ENCODE measurements around the gene DLX6.

GRCh38 chr7:96993980-96994379 is 11.4 kb upstream of the DLX6 start:
- TF ChIP-seq CTCF (conservative IDR thresholded peaks at IDR 0.05; ENCODE audit: low read depth in 2 of 2) (no peak), EZH2phosphoT487 (IDR thresholded peaks at IDR 0.05; ENCODE audit: unreplicated experiment) (no peak), POLR2AphosphoS5 (IDR thresholded peaks at IDR 0.05; ENCODE audit: low read depth) (no peak), CREB1 (CRISPR knock-in tag; IDR thresholded peaks at IDR 0.05; ENCODE audit: low read depth) (no peak), ZNF331 (CRISPR knock-in tag; IDR thresholded peaks at IDR 0.05; ENCODE audit: low read depth) (no peak), EZH2 (IDR thresholded peaks at IDR 0.05; ENCODE audit: low read depth, unreplicated experiment) (no peak), NANOG (IDR thresholded peaks at IDR 0.05; ENCODE audit: borderline replicate concordance) (no peak), ZNF114 (CRISPR knock-in tag; IDR thresholded peaks at IDR 0.05) (no peak), ZNF462 (CRISPR knock-in tag; IDR thresholded peaks at IDR 0.05) (no peak), JUNB (IDR thresholded peaks at IDR 0.05; ENCODE audit: unreplicated experiment) (no peak)
- TF ChIP-seq, protein P1, sequence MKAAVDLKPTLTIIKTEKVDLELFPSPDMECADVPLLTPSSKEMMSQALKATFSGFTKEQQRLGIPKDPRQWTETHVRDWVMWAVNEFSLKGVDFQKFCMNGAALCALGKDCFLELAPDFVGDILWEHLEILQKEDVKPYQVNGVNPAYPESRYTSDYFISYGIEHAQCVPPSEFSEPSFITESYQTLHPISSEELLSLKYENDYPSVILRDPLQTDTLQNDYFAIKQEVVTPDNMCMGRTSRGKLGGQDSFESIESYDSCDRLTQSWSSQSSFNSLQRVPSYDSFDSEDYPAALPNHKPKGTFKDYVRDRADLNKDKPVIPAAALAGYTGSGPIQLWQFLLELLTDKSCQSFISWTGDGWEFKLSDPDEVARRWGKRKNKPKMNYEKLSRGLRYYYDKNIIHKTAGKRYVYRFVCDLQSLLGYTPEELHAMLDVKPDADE (IDR thresholded peaks at IDR 0.05): no peak
- TF ChIP-seq, protein P2, sequence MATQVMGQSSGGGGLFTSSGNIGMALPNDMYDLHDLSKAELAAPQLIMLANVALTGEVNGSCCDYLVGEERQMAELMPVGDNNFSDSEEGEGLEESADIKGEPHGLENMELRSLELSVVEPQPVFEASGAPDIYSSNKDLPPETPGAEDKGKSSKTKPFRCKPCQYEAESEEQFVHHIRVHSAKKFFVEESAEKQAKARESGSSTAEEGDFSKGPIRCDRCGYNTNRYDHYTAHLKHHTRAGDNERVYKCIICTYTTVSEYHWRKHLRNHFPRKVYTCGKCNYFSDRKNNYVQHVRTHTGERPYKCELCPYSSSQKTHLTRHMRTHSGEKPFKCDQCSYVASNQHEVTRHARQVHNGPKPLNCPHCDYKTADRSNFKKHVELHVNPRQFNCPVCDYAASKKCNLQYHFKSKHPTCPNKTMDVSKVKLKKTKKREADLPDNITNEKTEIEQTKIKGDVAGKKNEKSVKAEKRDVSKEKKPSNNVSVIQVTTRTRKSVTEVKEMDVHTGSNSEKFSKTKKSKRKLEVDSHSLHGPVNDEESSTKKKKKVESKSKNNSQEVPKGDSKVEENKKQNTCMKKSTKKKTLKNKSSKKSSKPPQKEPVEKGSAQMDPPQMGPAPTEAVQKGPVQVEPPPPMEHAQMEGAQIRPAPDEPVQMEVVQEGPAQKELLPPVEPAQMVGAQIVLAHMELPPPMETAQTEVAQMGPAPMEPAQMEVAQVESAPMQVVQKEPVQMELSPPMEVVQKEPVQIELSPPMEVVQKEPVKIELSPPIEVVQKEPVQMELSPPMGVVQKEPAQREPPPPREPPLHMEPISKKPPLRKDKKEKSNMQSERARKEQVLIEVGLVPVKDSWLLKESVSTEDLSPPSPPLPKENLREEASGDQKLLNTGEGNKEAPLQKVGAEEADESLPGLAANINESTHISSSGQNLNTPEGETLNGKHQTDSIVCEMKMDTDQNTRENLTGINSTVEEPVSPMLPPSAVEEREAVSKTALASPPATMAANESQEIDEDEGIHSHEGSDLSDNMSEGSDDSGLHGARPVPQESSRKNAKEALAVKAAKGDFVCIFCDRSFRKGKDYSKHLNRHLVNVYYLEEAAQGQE (IDR thresholded peaks at IDR 0.05; ENCODE audit: unreplicated experiment): no peak

All from GM23338 (cell line).